Left lung (tissue), 10 donors: ENCODE measurements around the gene BABAM1. TPM values are rescaled to one million over a fixed set of nuclear protein-coding genes. Genes with fewer than 3 reads are reported as not detected.

Experiments used
- ATAC-seq: fragments of 200-7000 bp; cut with Tn5 transposase; one replicate; pipeline ENCODE4 v1.9.1; 2020; ENCODE audit warnings: moderate library complexity
- DNase-seq, 4 donors: peaks; one replicate each; pipeline ENCODE4 v3.0.0-alpha.2; 2013 to 2020
- H3K27ac ChIP-seq, 2 donors: fragments of 200-600 bp; sonication (generic) in 1 of 2; one replicate each; pipeline versions ENCODE4 v1.5.0 to v1.8.0; 2020 to 2021
- H3K27me3 ChIP-seq, 2 donors: fragments of 200-600 bp; sonication (generic) in 1 of 2; one replicate each; pipeline versions ENCODE4 v1.5.0 to v1.8.0; 2020 to 2021
- H3K36me3 ChIP-seq, 2 donors: fragments of 200-600 bp; sonication (generic) in 1 of 2; one replicate each; pipeline versions ENCODE4 v1.5.0 to v1.8.0; 2020 to 2021
- H3K4me1 ChIP-seq, 2 donors: fragments of 200-600 bp; one replicate each; pipeline ENCODE4 v1.8.0; 2021
- H3K4me3 ChIP-seq, 2 donors: fragments of 200-600 bp; sonication (generic) in 1 of 2; one replicate each; pipeline versions ENCODE4 v1.5.0 to v1.8.0; 2020 to 2021; ENCODE audit warnings: mild to moderate bottlenecking in 1 of 2
- H3K9me3 ChIP-seq, 2 donors: fragments of 200-600 bp; sonication (generic) in 1 of 2; one replicate each; pipeline versions ENCODE4 v1.5.0 to v1.8.0; 2020 to 2021
- CTCF ChIP-seq, 2 donors: fragments of 200-600 bp; sonication (generic) in 1 of 2; IDR thresholded peaks; one replicate each; pipeline versions ENCODE4 v1.5.0 to v1.8.0; 2021; ENCODE audit warnings: antibody characterized with exemption in 2 of 2
- intact Hi-C, 2 donors: fragments of 100-400 bp; cut with DNase I; formaldehyde crosslinking; loops; one replicate each; pipeline versions ENCODE4 v1.11.2 to v1.14.2; 2022
- polyA plus RNA-seq, 6 donors: library from polyadenylated mRNA; unstranded; fragments of 120-200 nt; gene quantifications; one replicate each; pipeline ENCODE4 v1.2.1, GENCODE V29; 2013; ENCODE audit not compliant: insufficient read length in 6 of 6
- total RNA-seq, 2 donors: library from RNA; stranded (reverse); fragmentation: NEBNext Ultra II Directional; extraction: Animal tissue kit (Norgen Biotek cat#: 25700); gene quantifications; one replicate each; pipeline ENCODE4 v1.2.1, GENCODE V29; 2021
- donor health status: DM: no; HTN: yes; CAD: no.
- donor health status: DM: no; HTN: no; CAD: no.

BABAM1 gene
- total and polyA plus RNA-seq, 8 donors = 73.1 to 108 (median 100) TPM

GRCh38 chr19:17260842-17261325, 6.4 kb upstream of the BABAM1 start:
- DNase-seq (peak in 3 of 4 donors; percentile 76 to 97 (median 87)), ATAC-seq (peak; percentile 99)
- peak; percentile 81 to 96 for TF ChIP-seq CTCF (IDR thresholded peaks at IDR 0.05)
- H3K4me3 ChIP-seq = no peak overlapping the region
- peaks cover 0 to 18% of the 10 kb centered on the region in 2 donors for H3K36me3 ChIP-seq
- no peak overlapping the region for H3K27ac ChIP-seq
- peaks cover 0 to 3% of the 10 kb centered on the region in 2 donors for H3K4me1 ChIP-seq
- intact Hi-C loops = no loop called here
- H3K27me3 ChIP-seq = no peaks in the 10 kb centered on the region
- no peaks in the 10 kb centered on the region for H3K9me3 ChIP-seq

DNA sequence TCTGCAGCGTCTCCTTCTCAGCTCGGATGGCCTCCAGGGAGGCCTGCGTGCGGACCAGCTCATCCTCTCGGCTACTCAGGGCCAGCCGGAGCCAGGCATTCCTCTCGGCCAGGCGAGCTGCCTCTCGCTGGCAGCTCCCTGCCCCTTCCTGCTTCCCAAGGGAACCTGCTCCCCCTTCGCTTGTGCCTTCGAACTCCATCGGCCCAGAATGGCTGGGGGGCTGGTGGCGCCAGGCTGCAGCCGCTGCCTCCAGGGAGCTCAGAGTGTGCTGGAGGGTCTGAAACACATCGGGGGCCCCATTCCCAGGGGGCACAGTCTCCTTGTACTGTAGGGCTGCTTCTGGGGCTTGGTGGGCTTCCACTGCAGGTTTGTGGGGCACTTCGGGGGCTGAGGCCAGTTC, 4.7 kb upstream of the BABAM1 start:
- no peak for ATAC-seq
- H3K9me3 ChIP-seq = no peaks in the 10 kb centered on the region
- H3K4me3 ChIP-seq = peak overlapping the region in 1 of 2 donors; percentile 44
- no peaks in the 10 kb centered on the region for H3K27me3 ChIP-seq
- intact Hi-C loops = no loop called here
- no peak for TF ChIP-seq CTCF (IDR thresholded peaks at IDR 0.05)
- no peak overlapping the region for H3K27ac ChIP-seq
- DNase-seq = no peak
- H3K36me3 ChIP-seq = peaks cover 0 to 17% of the 10 kb centered on the region in 2 donors
- H3K4me1 ChIP-seq = peaks cover 0 to 3% of the 10 kb centered on the region in 2 donors

DNA sequence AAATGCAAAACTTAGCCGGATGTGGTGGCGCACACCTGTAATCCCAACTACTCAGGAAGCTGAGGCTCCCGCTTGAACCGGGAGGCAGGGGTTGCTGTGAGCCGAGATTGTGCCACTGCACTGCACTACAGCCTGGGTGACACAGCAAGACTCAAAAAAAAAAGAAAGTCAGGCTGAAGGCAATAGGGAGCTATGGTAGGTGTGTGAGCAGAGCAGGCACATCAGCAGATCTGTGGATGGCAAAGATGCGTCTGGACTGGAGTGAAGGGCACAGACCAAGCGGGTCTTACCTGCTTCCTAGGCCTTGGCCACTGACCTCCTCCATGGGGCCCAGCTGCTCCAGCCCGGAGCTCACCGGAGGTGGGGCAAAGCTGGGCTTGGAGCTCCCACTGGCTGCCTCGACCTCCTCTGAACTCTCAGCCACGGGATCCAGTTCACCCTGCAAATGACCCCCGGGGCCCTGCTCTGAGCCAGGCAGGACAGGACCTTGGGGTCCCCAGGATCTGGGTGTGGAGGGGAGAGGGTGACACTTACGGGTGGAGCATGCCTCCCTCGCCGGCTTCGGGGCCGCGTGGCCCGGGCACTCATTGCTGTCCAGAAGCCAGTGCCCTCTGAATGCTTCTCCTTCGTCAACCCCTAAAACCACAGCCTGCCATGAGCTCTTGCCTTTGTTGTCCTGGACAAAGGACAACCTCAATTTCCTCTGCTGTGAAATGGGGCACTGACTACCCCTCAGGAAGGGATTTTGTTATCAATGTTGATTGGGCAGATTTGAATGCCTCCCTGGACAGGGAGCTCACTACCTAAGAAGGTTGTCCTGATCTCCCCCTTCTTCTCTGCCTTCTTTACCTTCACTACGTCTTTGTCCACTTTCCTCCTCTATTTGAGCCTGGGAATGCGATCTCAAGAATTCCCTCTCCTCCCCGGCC, 3.3 kb upstream of the BABAM1 start:
- peak overlapping the region; percentile 57 to 74 for H3K27ac ChIP-seq
- peak overlapping the region in 1 of 2 donors; percentile 44 for H3K4me3 ChIP-seq
- ATAC-seq (no peak), DNase-seq (no peak)
- H3K9me3 ChIP-seq = no peaks in the 10 kb centered on the region
- TF ChIP-seq CTCF (IDR thresholded peaks at IDR 0.05) = no peak
- no peaks in the 10 kb centered on the region for H3K27me3 ChIP-seq
- intact Hi-C loops = no loop called here
- H3K36me3 ChIP-seq = peaks cover 0 to 13% of the 10 kb centered on the region in 2 donors
- H3K4me1 ChIP-seq = peaks cover 6 to 17% of the 10 kb centered on the region in 2 donors

DNA sequence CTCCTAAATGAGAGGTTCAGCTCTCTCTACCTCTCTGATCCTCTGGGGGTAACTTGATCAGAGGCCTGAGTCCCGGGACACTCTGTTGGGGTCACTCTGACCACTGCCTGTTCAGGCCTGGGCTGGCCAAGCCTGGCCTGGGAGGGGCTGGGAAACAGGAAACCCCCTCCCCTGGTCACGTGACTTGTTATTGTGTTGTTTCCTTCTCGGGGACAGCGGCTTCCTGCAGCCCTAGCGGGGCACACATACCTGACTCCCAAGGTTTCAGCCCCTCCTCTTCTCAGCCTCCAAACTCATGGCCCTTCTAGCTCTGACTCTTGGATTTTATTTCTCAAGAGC, 2.6 kb upstream of the BABAM1 start, which contains the start of gene USHBP1:
Gene USHBP1 (minus strand): TSS at position 105 of the 339 bp plus-strand sequence. CDS start 446 bp downstream, outside the sequence.
- Histone ChIP-seq H3K4me1 (peaks cover 6 to 18% of the 10 kb centered on the region in 2 donors), H3K27me3 (no peaks in the 10 kb centered on the region), H3K9me3 (no peaks in the 10 kb centered on the region), H3K36me3 (peaks cover 0 to 13% of the 10 kb centered on the region in 2 donors), H3K4me3 (peak within 1 kb of the TSS in 1 of 2 donors; percentile 44), H3K27ac (peak within 1 kb of the TSS; percentile 57 to 74)
- intact Hi-C loops = no loop called here
- no peak for DNase-seq
- ATAC-seq = no peak
- no peak for TF ChIP-seq CTCF (IDR thresholded peaks at IDR 0.05)

DNA sequence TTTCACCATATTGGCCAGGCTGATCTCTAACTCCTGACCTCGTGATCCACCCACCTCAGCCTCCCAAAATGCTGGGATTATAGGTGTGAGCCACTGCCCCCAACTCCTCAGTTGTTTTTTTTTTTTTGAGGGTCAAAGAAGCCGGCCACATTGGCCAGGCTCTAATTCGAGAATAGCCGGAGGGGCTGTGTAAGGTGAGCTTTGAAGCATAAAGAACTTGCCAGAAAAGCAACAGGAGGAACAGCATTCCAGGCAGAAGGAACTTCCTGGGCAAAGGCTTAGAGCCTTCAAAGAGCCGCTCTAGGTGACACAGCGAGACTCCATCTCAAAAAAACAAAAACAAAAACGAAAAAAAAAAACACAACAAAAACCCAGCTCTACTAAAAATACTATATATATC, 1.2 kb upstream of the BABAM1 start:
- H3K4me3 ChIP-seq = no peak overlapping the region
- H3K36me3 ChIP-seq = peaks cover 0 to 25% of the 10 kb centered on the region in 2 donors
- ATAC-seq = no peak
- no peak for DNase-seq
- intact Hi-C loops = no loop called here
- H3K27me3 ChIP-seq = no peaks in the 10 kb centered on the region
- no peak for TF ChIP-seq CTCF (IDR thresholded peaks at IDR 0.05)
- no peaks in the 10 kb centered on the region for H3K9me3 ChIP-seq
- peak overlapping the region in 1 of 2 donors; percentile 77 for H3K27ac ChIP-seq
- H3K4me1 ChIP-seq = peaks cover 6 to 16% of the 10 kb centered on the region in 2 donors
